ENCODE measurements around the gene FOXC1.

DNA sequence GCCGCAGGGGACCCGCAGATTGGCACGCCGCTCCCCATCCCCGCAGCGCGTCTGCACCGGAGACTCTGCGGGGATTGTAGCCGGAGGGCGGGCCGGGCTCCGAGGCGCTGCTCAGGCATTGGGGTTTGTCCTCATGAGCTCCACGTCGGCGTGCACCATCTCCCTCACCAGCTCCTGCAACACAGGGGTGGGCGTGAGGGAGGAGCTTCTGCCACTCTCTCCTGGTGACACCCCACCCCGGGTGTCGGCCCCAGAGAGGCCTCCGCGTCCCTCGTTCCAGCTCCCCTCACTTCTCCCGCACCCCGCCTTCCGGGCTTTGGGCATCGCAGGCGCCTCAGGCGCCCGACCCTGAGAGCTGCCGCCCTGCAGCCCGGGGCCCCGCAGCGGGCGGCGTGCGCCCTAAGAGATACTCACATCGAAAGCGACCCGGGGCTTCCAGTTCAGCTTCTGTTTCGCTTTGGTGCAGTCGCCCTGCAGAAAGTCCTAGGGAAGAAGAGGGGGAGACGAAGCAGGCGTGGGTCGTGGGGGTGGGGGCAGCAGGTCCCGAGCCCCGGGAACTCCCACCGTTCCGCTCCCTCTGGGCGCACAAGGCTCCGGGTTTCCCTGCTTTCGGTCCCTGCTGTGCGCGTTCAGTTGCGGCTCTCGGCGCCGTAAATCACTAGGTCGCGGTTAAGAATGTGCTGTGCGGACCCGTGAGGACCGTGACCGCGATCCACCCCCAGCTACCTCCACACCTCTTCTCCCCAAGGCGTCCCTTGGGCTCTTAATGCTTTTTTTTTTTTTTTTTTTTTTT lies 14.5 kb downstream of the FOXC1 start:
- TF ChIP-seq, protein P1, sequence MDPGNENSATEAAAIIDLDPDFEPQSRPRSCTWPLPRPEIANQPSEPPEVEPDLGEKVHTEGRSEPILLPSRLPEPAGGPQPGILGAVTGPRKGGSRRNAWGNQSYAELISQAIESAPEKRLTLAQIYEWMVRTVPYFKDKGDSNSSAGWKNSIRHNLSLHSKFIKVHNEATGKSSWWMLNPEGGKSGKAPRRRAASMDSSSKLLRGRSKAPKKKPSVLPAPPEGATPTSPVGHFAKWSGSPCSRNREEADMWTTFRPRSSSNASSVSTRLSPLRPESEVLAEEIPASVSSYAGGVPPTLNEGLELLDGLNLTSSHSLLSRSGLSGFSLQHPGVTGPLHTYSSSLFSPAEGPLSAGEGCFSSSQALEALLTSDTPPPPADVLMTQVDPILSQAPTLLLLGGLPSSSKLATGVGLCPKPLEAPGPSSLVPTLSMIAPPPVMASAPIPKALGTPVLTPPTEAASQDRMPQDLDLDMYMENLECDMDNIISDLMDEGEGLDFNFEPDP (CRISPR knock-in tag; IDR thresholded peaks at IDR 0.05): no peak
- TF ChIP-seq EZH2 (IDR thresholded peaks at IDR 0.05; ENCODE audit: borderline replicate concordance, low read depth, low read length) (no peak), MAZ (CRISPR knock-in tag; conservative IDR thresholded peaks at IDR 0.05 in 1 of 2, IDR thresholded peaks at IDR 0.05 in 1 of 2) (no peak), CCNT2 (IDR thresholded peaks at IDR 0.05; ENCODE audit: borderline replicate concordance, extremely low read depth, insufficient read length, low read depth, low read length) (no peak)
- TF ChIP-seq, protein P2, sequence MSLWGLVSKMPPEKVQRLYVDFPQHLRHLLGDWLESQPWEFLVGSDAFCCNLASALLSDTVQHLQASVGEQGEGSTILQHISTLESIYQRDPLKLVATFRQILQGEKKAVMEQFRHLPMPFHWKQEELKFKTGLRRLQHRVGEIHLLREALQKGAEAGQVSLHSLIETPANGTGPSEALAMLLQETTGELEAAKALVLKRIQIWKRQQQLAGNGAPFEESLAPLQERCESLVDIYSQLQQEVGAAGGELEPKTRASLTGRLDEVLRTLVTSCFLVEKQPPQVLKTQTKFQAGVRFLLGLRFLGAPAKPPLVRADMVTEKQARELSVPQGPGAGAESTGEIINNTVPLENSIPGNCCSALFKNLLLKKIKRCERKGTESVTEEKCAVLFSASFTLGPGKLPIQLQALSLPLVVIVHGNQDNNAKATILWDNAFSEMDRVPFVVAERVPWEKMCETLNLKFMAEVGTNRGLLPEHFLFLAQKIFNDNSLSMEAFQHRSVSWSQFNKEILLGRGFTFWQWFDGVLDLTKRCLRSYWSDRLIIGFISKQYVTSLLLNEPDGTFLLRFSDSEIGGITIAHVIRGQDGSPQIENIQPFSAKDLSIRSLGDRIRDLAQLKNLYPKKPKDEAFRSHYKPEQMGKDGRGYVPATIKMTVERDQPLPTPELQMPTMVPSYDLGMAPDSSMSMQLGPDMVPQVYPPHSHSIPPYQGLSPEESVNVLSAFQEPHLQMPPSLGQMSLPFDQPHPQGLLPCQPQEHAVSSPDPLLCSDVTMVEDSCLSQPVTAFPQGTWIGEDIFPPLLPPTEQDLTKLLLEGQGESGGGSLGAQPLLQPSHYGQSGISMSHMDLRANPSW (CRISPR knock-in tag; IDR thresholded peaks at IDR 0.05): no peak

Measured in K562 (cell line).